ENCODE data around the gene GADD45B.
A peak's percentile ranks its signal among the peaks of the same experiment; 100 is the strongest.
"Not testable (repeated sequence)": the region's sequence is repeated elsewhere in the genome, so short reads cannot be mapped to it uniquely, and the experiment has no call there.

GADD45B gene

GRCh38 chr19:2490659-2491058 is 14.7 kb downstream of the GADD45B start:
- no peak for DNase-seq

GRCh38 chr19:2491130-2491801 is 15.3 kb downstream of the GADD45B start:
- peak; percentile 64 for DNase-seq

DNA sequence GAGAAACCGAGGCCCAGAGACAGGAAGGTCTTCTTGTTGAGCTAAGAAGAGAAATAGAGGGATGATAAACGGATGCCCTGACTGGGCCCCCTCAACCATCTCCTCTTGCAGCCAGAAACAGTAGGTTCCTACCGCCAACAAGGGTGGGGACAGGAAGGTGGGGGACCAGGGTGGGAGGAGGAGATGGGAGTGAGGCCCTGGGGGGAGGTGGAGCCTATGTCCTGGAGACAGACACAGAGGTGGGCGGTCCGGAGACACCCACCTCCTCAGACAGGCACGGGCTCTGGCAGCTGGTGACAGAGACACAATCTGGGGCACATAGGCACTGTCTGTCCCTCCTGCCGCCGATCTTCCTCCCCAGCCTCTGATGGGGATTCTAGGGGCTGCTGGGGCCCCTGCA is 16.9 kb downstream of the GADD45B start:
- no peak for DNase-seq

GRCh38 chr19:2493448-2493847 is 17.5 kb downstream of the GADD45B start:
- DNase-seq, result not testable (repeated sequence)

DNA sequence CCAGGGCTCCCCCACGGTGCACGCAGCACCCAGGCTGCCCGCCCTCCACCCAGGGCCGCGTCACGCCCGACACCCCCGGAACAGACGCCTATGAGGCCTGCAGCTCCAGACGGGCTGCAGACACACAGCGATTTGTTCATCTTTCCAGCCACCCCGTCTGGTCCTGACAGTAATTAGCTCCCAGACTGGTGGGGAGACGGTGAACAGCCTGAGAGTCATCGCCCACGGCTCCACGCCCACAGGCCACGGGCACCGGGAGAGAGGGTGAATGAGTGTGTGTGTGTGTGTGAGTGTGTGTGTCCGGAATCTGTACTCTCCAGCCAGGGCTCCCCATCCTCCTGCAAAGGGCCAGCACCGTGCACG is 18.1 kb downstream of the GADD45B start:
- no peak for DNase-seq

GRCh38 chr19:2494447-2495129 is 18.7 kb downstream of the GADD45B start:
- DNase-seq, result peak; percentile 86

DNA sequence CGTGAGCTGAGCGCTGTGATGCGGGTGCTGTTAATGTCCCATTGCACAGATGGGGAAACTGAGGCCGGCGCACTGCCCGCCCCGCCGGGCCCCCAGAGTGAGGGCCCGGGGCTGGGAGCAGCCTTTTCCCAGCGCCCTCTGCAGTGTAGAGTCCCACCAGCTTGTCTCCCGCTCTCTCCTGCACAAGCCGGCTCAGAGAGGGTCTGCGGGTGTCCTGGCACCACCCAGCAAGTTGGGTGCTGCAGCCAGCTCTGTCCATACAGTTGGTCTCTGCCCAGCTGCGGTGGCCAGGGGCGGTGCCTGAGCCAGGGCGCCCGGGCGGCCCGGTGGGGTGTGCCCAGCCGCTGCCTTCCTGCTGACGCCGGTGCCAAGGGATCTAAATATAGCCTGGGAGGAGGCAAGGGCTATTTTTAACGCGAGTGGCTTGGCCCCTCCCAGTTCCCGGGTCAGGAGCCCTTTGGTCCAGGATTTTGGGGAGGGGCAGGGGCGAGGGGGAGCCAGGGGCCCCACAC is 19.3 kb downstream of the GADD45B start:
- peak; percentile 87 for DNase-seq

GRCh38 chr19:2495651-2496316 is 19.9 kb downstream of the GADD45B start:
- DNase-seq, result no peak

- no peak for DNase-seq
These were observed 21.3 kb downstream of the GADD45B start for GRCh38 chr19:2497186-2497585.

GRCh38 chr19:2500156-2500555 is 24.2 kb downstream of the GADD45B start:
- DNase-seq, result no peak

- no peak for DNase-seq
These were observed 24.9 kb downstream of the GADD45B start for GRCh38 chr19:2500841-2501261.

DNA sequence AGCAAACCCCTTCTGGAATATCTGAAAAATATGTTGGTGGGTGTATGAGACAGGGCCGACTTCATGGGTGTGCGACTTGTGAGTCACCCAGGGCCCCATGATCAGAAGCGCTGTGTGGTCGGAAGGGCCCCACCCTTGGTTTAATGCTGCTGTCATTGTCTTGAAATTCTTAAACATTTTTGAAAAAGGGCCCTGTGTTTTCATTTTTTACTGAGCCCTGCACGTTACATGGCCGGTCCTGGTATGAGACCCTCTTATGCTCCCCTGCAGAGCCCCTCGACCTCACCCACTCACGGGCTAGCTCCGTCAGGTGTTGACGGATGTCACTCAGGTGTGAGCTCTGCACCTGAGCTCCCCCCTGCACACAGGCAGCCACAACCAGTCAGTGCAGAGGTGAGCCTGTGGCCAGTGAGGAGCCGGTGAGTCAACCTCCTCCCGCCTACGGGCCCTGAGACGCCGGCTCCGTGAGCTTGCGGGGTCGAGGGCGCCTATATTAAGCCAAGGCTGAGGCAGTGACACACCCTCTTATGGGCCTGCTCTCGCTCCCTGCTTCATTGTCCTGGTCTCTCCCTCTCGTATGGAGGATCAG is 27.7 kb downstream of the GADD45B start:
- DNase-seq, result no peak

GRCh38 chr19:2506656-2507055 is 30.7 kb downstream of the GADD45B start:
- DNase-seq, result not testable (repeated sequence)

DNA sequence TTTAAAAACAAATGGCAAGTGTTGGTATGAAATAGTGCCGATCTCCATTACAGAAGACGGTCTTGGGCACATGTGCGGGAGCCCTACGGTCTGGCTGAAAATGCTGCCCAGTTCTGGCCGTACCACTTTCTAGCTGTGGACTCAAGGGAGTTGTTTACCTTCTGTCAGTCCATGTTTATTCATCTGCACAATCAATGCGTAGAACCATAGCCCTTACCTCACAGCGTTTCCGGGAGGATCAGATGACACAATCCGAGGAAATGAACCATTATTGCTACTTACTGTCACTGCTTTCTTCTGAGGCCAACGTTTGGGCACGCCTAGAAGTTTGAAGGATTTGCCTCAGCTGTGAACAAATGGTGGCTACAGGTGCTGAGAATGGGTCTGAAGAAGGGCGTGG is 31.2 kb downstream of the GADD45B start:
- no peak for DNase-seq

GRCh38 chr19:2509096-2509495 is 33.2 kb downstream of the GADD45B start:
- peak; percentile 20 for DNase-seq

DNA sequence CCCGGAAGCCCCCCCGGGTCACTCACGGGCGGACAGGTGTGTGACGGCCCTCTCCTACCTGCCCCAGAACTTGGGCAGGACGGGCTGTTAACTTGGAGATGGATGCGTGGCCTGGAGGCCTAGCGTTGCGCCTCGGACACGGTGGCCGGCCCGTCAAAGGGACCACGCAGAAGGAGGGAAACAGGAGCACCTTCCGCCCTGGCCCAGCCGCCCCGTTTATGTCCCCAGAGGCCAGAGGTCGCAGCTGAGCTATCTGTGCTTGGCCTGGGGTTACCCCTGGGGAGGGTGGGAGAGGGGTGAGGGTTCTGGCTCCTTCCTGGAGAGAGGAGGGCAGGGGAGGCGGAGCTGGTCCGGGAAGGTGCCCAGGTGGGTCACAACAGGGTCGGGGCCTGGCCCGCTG is 35.6 kb downstream of the GADD45B start:
- no peak for DNase-seq

DNA sequence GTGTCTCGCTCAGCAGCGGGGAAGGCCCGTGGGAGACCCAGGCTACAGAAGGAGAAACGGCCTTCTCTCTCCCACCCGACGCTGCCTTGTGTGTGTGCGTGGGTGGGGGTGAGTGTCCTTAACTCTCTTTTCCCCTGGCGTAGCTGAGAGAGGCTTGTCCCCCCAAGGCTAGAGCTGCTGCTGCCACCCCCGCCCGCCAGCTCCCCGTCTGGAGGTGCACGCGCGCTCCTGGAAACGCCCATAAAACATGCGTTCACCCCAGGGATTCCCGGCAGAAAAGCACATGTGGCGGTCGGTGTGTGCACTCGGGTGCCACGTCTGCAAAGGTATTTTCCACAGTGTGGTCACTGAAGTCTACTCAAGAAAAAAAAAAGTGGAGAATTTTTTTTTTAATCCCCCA is 36.1 kb downstream of the GADD45B start:
- peak; percentile 44 for DNase-seq

DNA sequence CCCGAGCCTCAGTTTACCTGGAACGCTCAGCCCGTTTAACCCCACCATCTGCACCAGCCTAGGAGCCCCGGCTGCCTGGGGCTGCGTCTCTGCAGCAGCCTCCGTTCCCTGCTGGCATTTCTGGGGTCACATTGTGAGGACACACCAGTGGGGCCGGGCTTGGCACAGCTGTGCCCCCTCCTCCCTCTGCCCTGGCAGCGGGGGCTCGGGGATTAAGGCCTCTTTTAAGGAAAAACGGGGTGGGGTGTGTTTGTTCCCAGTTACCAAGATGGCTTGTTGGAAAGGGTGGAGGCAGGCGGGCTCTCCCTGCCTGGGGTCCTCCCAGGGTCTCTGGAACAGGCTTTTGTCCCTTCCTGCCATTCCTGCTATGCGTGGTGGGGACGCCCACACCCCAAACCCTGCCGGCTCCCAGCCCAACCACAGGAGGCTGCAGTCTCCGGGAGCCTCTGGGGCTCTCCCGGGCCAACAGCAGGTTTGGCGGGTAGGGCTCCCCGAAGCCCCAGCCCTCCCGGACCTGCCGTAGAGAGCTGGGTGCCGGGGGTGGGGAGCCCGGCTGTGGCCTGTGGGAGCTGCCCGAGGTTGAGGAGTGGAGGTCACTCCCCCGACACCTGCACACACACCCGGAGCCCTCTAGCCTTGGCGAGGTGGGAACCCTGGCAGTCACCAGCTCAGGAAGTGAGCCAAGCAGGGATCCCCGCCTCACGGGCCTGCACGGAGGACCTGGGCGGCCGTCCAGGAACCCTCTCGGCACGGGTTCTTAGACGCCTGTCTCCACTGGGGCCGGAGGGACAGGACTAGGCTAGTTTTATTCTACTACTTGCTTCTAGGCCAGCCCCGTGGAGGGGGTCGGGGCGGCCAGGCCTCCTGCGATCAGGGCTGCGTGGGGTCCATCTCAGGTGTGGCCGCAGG is 36.9 kb downstream of the GADD45B start:
- DNase-seq, result peak; percentile 30

- DNase-seq, result no peak
These were observed 39.1 kb downstream of the GADD45B start for GRCh38 chr19:2514981-2515518.

DNA sequence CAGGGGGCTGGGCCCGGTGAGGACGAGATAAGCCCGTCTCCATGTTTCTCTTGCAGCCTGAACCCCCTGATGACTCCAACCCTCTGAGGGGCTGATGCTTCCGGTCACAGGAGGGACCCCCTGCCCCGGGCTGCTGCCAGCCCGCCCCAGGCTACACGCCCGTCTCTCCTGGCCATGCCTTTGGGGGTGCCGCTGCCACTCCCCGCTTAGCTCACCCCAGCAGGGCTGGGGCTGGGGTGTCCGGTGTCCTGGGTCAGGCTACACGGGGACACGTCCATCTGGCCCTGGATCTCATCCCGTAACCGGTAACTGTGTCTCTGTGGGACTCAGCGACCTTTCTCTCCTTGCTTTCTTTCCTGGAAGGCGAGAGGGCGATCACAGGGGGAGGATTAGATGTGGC is 40.8 kb downstream of the GADD45B start:
- DNase-seq, result peak; percentile 32

GRCh38 chr19:2517881-2518601 is 42.1 kb downstream of the GADD45B start:
- DNase-seq, result peak; percentile 51

All from right forelimb (tissue), 1 donor.